HG03159 (cell line): Measurements from ENCODE around the gene LTBP1.

Experiments
- ATAC-seq: cut with Tn5 transposase; IDR thresholded peaks from one replicate; pipeline ENCODE4 v1.9.1; 2021; ENCODE audit warnings: mild to moderate bottlenecking, moderate library complexity; ENCODE audit not compliant: unreplicated experiment

LTBP1 gene

GRCh38 chr2:33107690-33108482 is 161.1 kb downstream of the LTBP1 start:
- ATAC-seq = no peak

- ATAC-seq = no peak
Measured at GRCh38 chr2:33108483-33109443, 162.0 kb downstream of the LTBP1 start.

GRCh38 chr2:33110461-33110860 is 163.7 kb downstream of the LTBP1 start:
- ATAC-seq = no peak

GRCh38 chr2:33111002-33111446 is 164.3 kb downstream of the LTBP1 start:
- ATAC-seq = no peak

GRCh38 chr2:33115196-33115595 is 168.4 kb downstream of the LTBP1 start:
- no peak for ATAC-seq

GRCh38 chr2:33115728-33116127 is 169.0 kb downstream of the LTBP1 start:
- no peak for ATAC-seq

- no peak for ATAC-seq
Measured at GRCh38 chr2:33116799-33117198, 170.0 kb downstream of the LTBP1 start.

- no peak for ATAC-seq
Measured at GRCh38 chr2:33118651-33119050, 171.9 kb downstream of the LTBP1 start.

- no peak for ATAC-seq
Measured at GRCh38 chr2:33121416-33121815, 174.7 kb downstream of the LTBP1 start.

- ATAC-seq = no peak
Measured at GRCh38 chr2:33121925-33122324, 175.2 kb downstream of the LTBP1 start.

GRCh38 chr2:33122726-33123125 is 176.0 kb downstream of the LTBP1 start:
- no peak for ATAC-seq

- ATAC-seq = no peak
Measured at GRCh38 chr2:33123216-33123615, 176.5 kb downstream of the LTBP1 start.

GRCh38 chr2:33126552-33126951 is 179.8 kb downstream of the LTBP1 start:
- no peak for ATAC-seq

- ATAC-seq = no peak
Measured at GRCh38 chr2:33126958-33127357, 180.2 kb downstream of the LTBP1 start.

GRCh38 chr2:33129263-33130053 is 182.7 kb downstream of the LTBP1 start:
- no peak for ATAC-seq

GRCh38 chr2:33130054-33130447 is 183.3 kb downstream of the LTBP1 start:
- no peak for ATAC-seq

GRCh38 chr2:33130544-33130943 is 183.8 kb downstream of the LTBP1 start:
- no peak for ATAC-seq

GRCh38 chr2:33131111-33131510 is 184.4 kb downstream of the LTBP1 start:
- no peak for ATAC-seq

GRCh38 chr2:33131749-33132148 is 185.0 kb downstream of the LTBP1 start:
- no peak for ATAC-seq

- no peak for ATAC-seq
Measured at GRCh38 chr2:33133454-33133952, 186.8 kb downstream of the LTBP1 start.
